ENCODE data around the gene CFAP299.

The CFAP299 gene

DNA sequence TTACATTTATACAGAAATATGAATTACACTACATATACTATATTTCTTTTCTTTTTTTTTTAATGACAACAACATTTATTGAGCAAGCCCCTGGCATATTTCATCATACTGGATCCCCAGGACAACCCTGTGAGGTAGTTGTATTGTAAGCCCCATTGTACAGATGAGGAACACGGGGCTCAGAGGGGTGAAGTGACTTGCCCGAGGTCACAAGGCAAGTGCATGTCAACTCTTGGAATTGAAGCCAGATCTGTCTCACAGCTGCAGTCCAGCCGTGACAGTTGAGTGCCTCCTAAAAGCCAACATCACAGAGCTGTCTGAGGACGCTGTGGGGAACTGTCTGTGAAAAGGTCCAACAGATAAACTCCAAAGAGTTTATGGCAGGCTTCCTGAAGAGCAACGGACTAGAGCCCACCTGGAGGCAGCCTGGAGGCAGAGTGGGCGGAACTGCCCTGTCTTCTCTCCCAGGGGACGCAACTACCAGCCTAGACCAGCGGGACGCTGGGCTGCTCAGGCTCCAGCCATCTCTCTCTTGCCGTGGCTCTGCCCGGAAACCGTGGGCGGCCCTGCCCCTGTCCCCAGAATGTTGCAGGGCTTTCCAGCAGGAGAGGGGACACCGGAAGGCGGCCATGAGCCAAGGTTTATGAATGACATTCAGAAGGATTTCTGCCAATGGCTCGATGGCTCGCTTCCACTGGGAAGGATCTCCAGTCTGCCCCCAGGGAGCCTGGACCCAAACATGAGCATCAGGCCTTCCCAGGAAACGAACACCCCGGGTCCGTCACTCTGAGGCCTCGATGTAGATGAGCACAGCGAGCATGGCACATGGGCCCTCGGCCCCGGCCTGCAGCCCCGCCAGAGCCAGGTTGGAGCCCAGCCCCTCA lies 50.1 kb downstream of the CFAP299 start:
- H3K4me3 ChIP-seq (ENCODE audit: low read depth, low read length): no peak overlapping the region
- TF ChIP-seq, protein P1, sequence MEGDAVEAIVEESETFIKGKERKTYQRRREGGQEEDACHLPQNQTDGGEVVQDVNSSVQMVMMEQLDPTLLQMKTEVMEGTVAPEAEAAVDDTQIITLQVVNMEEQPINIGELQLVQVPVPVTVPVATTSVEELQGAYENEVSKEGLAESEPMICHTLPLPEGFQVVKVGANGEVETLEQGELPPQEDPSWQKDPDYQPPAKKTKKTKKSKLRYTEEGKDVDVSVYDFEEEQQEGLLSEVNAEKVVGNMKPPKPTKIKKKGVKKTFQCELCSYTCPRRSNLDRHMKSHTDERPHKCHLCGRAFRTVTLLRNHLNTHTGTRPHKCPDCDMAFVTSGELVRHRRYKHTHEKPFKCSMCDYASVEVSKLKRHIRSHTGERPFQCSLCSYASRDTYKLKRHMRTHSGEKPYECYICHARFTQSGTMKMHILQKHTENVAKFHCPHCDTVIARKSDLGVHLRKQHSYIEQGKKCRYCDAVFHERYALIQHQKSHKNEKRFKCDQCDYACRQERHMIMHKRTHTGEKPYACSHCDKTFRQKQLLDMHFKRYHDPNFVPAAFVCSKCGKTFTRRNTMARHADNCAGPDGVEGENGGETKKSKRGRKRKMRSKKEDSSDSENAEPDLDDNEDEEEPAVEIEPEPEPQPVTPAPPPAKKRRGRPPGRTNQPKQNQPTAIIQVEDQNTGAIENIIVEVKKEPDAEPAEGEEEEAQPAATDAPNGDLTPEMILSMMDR (IDR thresholded peaks at IDR 0.05; ENCODE audit: borderline replicate concordance, insufficient read depth, low read depth, low read length): no peak

DNA sequence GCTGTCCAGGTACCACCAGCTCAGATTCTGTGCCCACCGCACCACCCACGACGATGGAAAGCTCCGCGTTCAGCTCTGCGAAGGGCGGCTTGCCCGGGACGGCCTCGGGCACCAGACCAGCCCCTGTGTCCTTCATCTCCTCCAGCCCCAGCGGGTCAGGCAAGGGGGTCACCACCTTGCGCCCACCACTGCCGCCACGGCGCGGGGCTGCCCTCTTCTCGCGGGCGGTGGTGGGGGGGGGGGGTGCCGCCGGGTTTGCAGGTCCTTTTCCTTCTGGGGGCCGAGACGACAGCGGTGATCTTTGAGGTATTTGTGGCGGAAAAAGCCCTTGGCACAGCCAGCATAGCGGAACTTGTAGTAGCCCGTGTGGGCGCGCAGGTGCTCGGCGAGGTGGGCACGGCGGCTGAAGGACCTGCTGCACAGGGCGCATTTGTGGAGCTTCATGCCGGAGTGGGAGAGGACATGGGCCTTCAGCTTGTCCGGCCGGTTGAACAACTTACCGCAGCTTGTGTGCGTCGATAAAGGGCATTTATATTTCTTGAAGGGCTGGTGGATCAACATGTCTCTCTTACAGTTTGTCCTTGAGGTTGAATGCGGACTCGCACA lies 50.9 kb downstream of the CFAP299 start:
- TF ChIP-seq, protein P1 (IDR thresholded peaks at IDR 0.05; ENCODE audit: borderline replicate concordance, insufficient read depth, low read depth, low read length): no peak
- H3K4me3 ChIP-seq (ENCODE audit: low read depth, low read length): no peak overlapping the region

DNA sequence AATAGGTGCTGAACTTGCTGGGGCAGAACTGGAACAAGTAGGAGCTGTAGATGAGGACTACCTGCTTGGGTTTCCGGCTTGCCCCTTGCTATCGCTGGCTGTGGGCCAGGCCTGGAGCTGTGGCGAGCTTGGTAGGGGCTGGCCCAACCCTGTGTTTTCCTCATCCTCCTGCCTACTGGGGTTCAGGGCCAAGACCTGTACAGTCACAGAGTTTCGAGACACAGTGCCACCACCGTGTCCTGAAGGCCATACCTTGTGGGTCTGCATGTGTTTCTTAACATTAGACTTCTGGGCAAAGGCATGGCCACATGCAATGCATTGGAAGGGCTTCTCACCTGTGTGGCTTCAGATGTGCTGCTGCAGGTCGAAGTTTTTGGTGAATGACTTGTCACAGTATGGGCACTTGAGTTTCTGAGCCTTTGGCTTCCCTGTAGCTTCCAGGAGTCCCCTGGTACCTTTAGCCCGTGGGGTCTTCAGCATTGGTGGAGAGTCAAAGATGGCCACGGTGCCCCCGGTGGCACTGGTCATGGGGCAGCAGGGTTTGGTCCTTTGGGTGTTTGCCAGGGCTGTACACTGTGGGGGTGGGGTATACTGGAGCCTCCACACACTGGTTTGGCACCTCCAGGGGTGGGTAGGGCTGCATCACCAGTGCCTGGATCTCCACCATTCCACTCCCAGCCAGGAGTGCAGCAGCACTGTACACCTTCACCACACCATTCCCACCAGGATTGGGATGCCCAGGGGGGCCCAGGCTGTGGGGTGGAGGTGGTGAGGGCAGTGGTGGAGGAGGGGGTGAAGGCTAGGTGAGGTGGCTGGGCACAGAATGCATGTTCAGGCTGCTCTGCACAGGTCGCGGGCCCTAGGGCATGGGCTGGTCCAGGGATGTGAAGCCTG lies 52.1 kb downstream of the CFAP299 start:
- no peak overlapping the region for H3K4me3 ChIP-seq (ENCODE audit: low read depth, low read length)
- TF ChIP-seq, protein P1 (IDR thresholded peaks at IDR 0.05; ENCODE audit: borderline replicate concordance, insufficient read depth, low read depth, low read length): no peak

DNA sequence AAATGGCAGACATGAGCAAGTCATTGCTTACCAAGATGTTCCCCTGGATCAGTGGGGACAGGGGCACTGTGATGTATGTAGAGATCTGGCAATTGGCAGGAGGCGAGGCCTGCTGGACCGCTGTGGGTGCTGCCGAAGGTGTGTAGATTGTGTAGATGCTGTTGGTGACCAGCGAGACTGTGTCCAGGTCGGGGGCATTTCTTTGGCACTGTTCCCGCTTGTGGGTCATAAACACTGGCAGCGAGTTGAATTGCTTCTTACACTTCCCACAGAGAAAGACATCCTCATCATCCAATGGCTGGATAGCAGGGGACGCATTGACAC lies 52.7 kb downstream of the CFAP299 start:
- TF ChIP-seq, protein P1 (IDR thresholded peaks at IDR 0.05; ENCODE audit: borderline replicate concordance, insufficient read depth, low read depth, low read length): no peak

DNA sequence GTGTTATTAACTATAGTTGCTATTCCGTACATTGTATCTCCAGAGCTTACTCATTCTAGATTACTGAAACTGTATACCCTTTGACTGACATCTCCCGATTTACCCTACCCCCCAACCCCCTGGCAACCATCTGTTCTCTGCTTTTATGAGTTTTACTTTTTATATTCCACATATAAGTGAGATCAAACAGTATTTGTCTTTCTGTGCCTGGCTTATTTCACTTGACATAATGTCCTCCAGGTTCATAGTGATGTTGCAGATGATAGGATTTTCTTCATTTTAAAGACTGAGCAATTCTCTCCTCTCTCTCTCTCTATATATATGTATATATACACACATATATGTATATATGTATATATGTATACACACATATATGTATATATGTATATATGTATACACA lies 54.6 kb downstream of the CFAP299 start:
- no peak overlapping the region for H3K4me3 ChIP-seq (ENCODE audit: low read depth, low read length)
- TF ChIP-seq, protein P1 (IDR thresholded peaks at IDR 0.05; ENCODE audit: borderline replicate concordance, insufficient read depth, low read depth, low read length): no peak

More for the DNA sequence above, 52.7 kb downstream of the CFAP299 start:
- no peak overlapping the region for H3K4me3 ChIP-seq (ENCODE audit: low read depth, low read length)

DNA sequence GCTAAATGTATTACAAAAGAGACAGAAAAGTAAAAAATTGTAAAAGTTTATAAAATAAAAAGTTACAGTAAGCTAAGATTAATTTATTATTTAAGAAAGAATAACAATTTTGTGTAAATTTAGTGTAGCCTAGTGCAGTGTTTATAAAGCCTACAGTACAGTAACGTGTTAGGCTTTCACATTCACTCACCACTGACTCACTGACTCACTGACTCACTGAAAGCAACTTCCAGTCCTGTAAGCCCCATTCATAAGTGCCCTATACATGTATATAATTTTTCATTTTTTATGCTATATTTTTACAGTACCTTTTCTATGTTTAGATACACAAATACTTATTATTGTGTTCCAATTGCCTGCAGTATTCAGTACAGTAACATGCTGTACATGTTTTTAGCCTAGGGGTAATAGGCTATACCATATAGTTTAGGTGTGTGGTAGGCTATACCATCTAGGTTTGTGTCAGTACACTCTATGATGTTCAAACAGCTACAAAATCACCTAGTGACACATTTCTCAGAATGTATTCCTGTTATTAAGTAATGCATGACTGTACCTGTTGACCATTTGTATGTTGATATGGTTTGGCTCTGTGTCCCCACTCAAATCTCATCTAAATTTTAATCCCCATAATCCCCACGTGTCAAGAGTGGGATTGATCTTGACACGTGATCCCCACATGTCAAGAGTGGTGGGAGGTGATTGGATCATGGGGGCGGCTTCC lies 57.9 kb downstream of the CFAP299 start:
- H3K4me3 ChIP-seq (ENCODE audit: low read depth, low read length): no peak overlapping the region
- TF ChIP-seq, protein P1 (IDR thresholded peaks at IDR 0.05; ENCODE audit: borderline replicate concordance, insufficient read depth, low read depth, low read length): no peak
